Endothelial cell of umbilical vein (primary cell): Measurements from ENCODE around the gene UBAC1.

Experiments
- EZH2 ChIP-seq: IDR thresholded peaks from 2 replicates; pipeline ENCODE4 v1.6.1; 2012; ENCODE audit warnings: borderline replicate concordance, low read depth, mild to moderate bottlenecking, moderate library complexity, low read length, inconsistent platforms; ENCODE audit not compliant: severe bottlenecking
- POLR2A ChIP-seq: IDR thresholded peaks from 2 replicates; pipeline ENCODE4 v1.6.1; 2012; ENCODE audit warnings: low read depth, mild to moderate bottlenecking, control low read depth, low read length
- POLR2AphosphoS5 ChIP-seq: IDR thresholded peaks from 2 replicates; pipeline ENCODE4 v1.6.1; 2012; ENCODE audit warnings: low read depth, mild to moderate bottlenecking, control low read depth, low read length, moderate library complexity; ENCODE audit not compliant: insufficient read depth
- TF ChIP-seq, protein P1 (sequence below), 2 donors: IDR thresholded peaks; 1 replicate in 1 of 2; 2 replicates in 1 of 2; pipeline ENCODE4 v1.5.1; 2011; ENCODE audit warnings: low read length in 2 of 2, mild to moderate bottlenecking in 2 of 2, moderate library complexity in 2 of 2, control low read depth in 1 of 2, inconsistent platforms in 1 of 2, low read depth in 1 of 2; ENCODE audit not compliant: insufficient read depth in 1 of 2; ENCODE audit errors: extremely low read depth in 1 of 2

DNA sequence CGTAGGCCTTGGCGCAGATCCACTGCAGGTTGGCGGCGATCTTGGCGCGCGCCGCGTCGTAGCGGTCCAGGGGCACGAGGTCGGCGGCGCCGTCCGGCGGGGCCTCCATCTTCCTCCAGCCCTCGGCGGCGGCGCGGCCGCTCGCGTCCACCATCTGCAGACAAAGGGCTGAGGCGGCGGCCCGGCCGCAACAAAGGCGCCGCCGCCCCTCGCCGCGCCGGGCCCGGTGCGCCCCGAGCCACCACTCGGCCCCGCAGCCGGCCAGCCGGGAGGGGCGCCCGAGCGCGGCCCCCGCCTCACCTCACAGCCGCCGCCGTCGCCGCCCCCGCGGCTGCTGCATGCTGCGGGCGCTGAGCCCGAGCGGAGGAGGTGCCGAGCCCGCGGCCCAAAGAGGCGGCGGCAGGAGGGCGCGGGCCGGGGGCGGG, 54.2 kb downstream of the UBAC1 start:
- TF ChIP-seq EZH2 (no peak), POLR2AphosphoS5 (no peak), POLR2A (no peak)
- TF ChIP-seq, protein P1, sequence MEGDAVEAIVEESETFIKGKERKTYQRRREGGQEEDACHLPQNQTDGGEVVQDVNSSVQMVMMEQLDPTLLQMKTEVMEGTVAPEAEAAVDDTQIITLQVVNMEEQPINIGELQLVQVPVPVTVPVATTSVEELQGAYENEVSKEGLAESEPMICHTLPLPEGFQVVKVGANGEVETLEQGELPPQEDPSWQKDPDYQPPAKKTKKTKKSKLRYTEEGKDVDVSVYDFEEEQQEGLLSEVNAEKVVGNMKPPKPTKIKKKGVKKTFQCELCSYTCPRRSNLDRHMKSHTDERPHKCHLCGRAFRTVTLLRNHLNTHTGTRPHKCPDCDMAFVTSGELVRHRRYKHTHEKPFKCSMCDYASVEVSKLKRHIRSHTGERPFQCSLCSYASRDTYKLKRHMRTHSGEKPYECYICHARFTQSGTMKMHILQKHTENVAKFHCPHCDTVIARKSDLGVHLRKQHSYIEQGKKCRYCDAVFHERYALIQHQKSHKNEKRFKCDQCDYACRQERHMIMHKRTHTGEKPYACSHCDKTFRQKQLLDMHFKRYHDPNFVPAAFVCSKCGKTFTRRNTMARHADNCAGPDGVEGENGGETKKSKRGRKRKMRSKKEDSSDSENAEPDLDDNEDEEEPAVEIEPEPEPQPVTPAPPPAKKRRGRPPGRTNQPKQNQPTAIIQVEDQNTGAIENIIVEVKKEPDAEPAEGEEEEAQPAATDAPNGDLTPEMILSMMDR (IDR thresholded peaks at IDR 0.05; ENCODE audit: extremely low read depth in 1 of 2, insufficient read depth in 1 of 2, low read depth in 1 of 2, low read length in 2 of 2), result no peak
